HG02588 (cell line): Measurements from ENCODE around the gene TPX2.

Experiments used
- ATAC-seq: cut with Tn5 transposase; IDR thresholded peaks from one replicate; pipeline ENCODE4 v1.9.1; 2021; ENCODE audit warnings: mild to moderate bottlenecking, moderate library complexity; ENCODE audit not compliant: unreplicated experiment

The TPX2 gene

DNA sequence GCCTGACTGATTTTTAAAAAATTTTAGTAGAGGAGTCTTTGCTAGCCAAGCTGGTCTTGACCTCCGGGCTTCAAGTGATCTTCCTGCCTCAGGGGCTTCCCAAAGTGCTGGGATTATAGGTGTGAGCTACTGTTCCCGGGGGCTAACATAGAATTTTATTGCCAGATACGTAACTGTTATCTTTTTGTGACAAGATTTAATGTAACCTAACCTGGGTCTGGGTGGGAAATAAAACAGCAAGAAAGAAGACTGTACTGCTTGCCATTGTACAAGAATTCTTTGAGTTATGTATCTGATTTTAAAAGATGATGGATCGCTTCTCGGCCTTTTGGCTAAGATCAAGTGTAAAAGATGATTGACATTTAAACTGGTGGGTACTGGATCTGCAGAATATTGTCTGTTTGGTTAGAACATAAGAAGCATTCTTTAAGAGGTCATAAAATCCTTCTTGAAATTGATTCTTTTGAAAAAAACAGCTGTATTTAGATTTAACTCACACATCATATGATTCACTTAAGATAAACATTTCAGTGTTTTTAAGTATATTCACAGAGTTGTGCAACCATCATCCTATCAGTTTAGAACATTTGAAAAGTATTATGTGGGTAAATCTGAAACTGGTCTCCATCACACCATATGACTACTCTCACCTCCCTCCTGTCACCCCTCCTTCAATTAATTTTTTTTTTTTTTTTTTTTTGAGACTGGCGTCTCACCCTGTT lies 21.6 kb downstream of the TPX2 start:
- ATAC-seq: no peak

DNA sequence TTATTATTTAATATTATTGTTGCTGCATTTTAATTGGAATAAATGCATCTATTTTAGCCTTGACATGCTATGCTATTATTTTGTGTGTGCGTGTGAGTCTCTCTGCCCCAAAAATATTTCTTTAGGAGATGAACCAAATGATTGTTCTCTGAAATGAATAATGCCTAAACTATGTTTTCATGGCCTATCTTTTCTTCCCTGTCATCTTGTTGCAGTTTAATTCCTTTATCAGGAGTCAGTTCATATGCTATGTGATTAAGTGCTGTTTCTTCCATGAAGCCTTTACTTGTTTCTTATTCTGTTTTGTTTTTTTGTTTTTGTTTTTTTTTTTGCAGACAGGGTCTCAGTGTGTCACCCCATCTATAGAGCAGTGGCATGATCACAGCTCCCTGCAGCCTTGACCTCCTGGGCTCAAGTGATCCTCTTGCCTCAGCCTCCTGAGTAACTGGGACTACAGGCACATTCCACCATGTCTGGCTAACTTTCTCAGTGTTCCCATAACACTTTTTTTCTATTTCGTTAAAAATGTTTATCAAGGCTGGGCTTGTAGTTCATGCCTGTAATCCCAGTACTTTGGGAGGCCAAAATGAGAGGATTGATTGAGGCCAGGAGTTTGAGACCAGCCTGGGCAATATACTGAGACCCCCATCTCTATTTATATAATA lies 25.7 kb downstream of the TPX2 start:
- no peak for ATAC-seq

DNA sequence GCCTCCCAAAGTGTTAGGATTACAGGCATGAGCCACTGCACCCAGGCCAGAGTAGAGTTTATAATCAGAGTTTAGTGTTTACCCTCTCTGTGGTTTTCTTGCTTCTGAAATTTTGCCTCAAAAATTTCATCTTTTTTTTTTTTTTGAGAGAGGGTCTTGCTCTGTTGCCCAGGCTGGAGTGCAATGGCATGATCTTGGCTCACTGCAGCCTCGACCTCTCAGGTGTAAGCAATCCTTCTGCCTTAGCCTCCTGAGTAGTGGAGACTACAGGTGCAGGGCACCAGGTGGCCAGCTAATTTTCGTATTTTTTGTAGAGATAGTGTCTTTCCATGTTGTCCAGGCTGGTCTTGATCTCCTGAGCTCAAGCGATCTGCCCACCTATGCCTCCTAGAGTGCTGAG lies 28.7 kb downstream of the TPX2 start:
- no peak for ATAC-seq

DNA sequence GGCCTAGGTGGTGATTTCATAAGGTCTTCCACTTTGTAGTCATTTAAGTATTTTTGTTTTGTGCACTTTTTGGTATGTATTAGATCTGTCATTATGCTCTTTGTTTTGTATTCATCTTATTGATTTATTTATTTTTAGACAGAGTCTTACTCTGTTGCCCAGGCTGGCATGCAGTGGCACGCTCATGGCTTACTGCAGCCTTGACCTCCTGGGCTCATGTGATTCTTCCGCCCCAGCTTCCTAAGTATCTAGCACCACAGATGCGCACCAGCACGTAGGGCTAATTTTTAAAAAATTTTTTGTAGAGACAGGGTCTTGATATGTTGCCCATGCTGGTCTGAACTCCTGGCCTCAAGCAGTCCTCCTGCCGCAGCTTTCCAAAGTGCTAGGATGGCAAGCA lies 30.6 kb downstream of the TPX2 start:
- no peak for ATAC-seq

DNA sequence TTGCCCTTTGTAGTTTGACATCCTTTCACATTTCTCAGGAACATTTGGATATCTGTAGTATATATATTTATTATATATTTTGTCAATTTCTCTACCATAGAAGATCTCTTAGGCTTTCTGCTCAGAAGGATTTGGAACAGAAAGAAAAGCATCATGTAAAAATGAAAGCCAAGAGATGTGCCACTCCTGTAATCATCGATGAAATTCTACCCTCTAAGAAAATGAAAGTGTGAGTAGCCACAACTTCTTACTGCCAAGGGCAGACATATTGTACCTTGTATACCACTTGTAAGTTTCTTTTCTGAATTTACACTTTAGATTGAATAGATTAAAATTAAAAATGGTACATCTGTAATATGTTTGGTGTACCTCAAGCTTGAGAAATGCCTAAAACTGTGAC lies 31.2 kb downstream of the TPX2 start:
- ATAC-seq: no peak

DNA sequence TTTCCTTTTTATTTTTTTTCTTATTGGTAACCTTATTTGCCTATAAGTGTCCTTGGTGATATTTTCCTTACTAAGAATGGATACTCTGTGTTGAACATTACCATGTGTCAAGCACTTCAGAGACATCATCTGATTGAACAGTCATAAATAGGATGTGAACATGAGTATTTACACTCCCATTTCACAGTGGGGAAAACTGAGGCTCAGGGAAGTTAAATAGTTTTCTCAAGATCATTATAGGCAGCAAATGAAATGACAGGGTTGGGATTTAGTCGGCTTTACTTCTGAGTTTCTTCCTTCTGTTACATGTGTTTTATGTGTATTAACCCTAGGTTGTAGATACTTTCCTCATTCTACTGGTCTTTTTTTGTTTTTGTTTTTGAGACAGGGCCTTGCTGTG lies 35.3 kb downstream of the TPX2 start:
- ATAC-seq: no peak

DNA sequence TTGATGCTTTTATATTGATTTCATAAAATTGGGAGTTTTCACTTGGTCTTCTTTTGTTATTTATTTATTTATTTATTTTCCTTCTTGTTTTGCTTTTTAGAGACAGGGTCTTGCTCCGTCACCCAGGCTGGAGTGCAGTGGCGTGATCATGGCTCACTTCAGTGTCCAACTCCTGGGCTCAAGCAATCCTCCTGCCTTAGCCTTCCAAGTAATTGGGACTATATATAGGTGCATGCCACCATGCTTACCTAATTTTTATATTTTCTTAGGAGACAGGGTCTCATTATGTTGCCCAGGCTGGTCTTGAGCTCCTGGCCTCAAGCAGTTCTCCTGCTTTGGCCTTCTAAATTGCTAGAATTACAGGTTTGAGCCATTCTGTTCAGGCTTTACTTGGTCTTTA lies 41.7 kb downstream of the TPX2 start:
- ATAC-seq: no peak

DNA sequence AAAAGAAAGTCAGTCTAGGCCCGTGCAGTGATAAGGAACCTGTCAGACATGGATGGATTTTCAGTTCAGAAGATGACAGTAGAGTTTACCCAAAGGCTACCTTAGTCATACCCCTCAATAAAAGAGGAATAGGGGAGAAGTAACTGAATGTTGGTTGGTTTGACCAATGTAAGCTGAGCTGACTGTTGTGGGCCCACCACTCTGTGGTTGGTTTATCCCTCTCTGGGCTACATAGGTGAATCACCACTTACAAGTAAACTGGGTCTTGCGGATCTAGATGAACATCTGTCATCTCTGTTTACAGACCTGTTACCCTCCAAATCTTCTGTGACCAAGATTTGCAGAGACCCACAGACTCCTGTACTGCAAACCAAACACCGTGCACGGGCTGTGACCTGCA lies 42.9 kb downstream of the TPX2 start:
- ATAC-seq: no peak

DNA sequence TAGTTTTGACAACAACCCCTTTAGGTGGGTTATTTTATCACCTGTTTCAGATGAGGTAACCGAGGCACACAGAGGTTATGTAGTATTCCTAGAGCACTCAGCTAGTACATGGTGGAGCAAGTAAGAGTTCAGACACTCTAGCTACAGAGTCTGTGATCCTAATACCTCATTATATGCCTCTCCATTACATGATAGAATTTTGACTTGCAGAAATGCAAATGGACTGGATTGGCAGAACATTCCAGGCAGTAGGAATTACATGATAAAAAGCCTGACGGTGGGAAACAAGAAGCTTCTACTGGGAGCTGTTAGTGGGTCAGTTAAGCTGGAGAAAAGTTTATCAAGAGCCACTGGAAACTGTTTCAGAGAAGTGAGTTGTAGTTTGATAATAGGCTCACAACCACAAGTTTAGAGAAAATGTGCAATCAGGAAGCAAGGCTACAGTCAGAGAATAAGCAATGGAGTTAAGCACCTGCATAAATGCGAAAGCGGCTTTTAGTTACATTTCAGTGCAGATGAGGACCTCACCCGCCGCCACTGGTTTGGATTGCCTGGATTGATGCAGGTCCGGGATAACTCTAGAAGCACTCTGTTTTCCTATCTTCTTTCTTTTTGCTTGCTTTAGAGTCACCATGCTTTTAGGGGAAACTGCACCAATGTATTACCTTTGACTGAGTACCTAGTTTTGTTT lies 45.4 kb downstream of the TPX2 start:
- no peak for ATAC-seq

DNA sequence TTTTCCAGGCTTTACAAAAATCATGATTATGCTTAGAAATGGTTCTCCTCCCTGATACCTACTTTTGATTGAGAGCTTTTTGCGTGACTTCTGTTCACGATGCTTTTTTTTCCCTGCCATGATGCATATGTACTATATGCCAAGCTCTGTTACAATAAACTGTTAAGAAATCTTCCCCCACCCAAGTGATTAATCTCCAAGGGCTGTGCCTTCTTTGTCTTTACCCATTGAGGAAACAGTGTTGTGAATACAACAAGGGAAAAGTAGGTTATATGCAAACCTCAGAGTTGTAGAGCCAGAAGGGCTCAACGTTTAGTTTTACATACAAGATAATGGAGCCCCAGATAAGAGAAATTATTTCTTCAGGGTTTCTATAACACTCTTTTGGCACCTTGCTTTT lies 46.0 kb downstream of the TPX2 start:
- ATAC-seq: no peak

DNA sequence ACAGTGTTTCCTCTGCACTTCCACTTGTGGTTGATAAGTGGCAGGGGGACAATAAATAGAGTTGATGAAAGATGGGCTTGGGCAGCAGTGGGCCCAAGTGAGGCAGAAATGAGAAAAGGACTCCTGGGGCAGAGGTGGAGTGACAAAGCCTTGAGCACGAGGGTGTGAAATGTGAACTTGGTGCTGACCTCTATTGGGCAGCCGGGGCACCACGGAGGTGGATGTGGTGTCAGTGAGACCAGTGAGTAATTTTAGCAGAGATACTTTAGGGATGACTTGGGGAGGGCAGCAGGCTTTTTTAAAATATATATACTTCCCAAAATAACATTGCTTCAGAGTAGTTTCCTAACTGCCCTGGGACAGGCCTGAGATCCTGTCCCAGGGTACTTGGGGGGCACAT lies 49.5 kb downstream of the TPX2 start:
- ATAC-seq: no peak

DNA sequence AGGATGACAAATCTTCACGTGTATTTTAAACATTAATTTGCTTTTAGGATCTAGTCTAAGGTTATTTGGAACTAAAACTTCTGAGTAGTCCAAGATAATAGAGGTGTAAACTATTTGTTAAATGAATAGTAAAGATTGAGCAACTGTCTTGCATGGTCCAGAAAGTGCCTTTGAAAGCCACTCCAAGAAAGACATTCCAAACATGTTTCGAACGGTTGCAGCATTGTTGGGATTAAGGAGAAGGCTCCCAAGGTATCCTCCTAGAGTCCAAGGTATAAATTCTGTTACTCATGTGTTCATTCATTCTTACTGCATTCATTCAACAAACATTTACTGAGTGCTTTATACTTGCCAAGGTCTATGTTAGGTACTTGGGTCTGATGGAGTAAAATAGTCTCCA lies 51.3 kb downstream of the TPX2 start:
- no peak for ATAC-seq

DNA sequence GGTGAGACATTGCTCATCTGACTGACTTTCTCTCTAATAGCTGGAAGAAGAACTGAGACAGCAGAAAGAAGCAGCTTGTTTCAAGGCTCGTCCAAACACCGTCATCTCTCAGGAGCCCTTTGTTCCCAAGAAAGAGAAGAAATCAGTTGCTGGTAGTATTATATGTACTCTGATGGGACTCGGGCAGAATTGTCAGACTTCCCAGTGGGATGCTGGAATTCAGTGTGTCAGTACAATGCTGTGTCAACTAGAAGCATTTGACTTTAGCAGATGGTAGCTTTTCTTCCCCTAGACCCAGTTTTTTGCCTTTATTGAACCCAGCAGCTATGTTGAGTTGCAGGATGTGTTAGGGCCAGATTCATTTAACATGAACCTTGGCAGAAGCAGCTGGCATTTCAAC lies 58.3 kb downstream of the TPX2 start:
- no peak for ATAC-seq

DNA sequence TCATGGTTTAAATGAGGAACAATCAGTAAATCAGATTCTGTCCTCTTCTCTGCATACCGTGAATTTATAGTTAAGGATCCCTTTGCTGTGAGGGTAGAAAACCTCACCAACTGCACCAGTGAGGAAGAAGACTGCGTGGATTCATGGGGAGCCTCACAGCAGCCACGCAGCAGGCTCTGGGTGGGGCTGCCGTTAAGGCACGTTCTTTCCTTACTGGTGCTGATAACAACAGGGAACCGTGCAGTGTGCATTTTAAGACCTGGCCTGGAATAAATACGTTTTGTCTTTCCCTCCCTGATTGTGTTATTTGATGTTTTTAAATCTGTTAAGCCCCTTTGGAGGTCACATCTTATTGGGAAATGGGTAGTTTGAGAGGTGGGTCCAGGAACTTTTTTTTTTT lies 62.4 kb downstream of the TPX2 start:
- ATAC-seq: no peak

DNA sequence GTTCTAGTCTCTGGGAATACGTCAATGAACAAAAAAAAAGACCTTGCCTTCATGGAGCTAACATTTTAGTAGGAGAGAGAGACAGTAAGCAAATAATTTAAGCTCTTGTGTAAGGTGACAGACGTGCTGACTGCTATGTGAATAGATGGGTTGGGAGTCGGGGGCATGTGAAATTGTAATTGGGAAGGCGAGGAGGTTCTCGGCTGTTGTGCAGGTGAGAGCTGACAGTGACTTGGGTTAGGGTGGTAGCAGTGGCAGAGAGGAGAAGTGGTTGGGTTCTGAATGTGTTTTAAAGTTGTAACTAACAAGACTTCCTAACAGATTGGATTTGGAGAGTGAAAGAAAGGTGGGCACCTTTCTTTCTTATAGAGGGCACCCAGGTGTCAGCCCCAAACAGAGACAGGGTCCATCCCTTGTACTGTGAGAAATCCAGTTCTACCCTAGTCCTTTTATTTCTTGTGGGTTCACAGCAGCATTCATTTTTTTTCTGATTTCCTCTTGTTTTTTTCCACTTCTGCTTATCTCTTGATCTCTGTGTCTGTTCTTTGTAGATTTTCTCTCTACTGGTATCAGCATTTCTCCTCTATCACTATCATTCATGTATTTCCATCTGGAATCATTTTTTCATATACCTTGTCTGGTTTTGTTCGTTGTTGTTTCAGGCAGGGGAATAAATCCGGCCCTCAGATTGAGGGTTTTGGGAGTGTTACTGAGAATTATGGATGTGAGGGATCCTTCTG lies 64.6 kb downstream of the TPX2 start:
- no peak for ATAC-seq

DNA sequence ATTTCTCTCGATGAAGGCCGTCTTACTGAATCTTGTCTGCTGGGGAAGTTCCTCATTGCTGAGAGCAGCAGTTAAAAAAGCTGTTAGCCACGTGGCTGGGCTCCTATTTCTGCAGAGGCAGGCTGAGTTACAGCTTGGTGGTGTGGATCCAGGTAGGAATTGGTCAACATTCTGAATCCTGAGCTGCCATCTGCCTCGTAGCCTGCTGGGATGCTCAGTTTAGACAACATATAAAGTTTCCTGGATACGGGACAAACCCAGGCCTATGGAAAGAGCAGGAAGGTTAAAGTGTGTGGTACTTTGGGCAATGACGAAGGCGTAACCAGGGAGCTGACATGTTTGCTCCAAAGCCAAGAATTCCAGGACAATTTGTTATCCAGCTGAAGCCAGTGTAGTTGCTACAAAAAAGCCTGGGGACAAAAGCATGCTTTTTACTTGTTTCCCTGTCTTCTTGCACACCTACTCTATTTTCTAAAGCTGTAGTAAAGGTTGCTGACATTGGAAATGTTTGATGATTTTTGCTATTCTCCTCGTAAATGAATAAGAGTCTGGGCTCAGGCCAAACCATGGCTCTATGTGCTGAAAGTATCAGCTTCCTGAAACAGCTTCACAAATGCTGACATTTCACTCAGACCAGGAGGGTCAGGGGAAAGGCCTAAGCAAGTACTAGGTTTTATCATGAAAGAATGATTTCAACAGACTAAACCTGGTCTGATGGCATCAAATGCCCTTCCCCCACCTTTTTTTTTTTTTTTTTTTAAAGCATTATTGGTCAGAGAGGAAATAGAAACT lies 67.7 kb downstream of the TPX2 start:
- no peak for ATAC-seq

DNA sequence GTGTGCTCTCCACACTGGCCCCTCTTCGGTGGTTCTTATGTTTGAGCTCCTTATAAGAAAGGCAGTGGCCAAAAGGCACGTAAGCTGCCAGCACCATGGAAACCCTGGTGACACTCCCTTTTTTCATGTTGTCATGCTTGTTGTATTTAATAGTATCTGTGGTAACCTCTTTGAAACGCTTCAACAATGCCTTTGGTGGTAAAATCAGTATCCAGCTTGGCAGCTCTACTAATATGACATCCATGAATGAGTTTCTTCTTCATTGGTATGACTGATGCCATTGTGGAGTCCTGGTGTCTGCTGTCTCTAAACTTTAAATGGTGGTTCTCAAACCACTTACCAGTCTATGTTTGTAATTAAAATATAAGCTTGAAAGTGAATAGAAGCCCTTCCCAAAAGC lies 69.4 kb downstream of the TPX2 start:
- no peak for ATAC-seq

DNA sequence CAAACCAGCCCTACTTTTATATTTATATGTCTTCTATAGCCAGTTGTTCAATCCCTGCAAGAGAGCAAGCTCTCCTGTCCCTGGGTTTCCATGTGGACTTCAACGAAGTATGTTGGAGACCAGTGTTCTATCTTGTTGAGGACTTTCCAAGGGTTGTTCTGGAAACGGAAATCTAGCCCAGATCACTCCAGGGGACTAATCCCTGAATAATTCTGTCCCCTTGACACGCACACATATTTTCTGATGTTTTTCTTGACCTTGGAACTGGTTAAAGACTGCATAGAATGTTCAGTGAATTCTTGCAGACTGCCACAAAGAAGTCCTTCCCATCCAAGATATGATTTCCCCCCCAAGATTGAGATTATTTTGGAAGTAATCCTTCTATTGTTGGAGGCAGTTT lies 70.6 kb downstream of the TPX2 start:
- ATAC-seq: no peak

DNA sequence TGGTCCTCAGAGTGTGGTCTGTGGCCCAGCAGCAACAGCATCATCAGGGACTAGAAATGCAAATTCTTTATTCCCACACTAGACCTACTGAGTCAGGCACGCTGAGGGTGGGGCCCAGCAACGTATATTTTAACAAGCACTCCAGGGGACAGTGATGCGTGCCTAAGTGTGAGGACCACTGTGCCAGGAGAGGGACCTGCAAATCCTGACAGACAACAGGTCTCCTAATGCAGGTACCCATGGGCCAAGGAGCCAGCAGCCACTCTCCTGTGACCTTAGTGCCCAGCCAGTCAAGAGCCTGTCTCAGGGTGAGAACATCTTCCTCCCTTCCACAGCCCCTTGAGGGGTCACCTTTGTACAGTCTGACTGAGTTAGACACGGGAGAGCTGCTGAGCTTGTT lies 72.1 kb downstream of the TPX2 start:
- no peak for ATAC-seq

DNA sequence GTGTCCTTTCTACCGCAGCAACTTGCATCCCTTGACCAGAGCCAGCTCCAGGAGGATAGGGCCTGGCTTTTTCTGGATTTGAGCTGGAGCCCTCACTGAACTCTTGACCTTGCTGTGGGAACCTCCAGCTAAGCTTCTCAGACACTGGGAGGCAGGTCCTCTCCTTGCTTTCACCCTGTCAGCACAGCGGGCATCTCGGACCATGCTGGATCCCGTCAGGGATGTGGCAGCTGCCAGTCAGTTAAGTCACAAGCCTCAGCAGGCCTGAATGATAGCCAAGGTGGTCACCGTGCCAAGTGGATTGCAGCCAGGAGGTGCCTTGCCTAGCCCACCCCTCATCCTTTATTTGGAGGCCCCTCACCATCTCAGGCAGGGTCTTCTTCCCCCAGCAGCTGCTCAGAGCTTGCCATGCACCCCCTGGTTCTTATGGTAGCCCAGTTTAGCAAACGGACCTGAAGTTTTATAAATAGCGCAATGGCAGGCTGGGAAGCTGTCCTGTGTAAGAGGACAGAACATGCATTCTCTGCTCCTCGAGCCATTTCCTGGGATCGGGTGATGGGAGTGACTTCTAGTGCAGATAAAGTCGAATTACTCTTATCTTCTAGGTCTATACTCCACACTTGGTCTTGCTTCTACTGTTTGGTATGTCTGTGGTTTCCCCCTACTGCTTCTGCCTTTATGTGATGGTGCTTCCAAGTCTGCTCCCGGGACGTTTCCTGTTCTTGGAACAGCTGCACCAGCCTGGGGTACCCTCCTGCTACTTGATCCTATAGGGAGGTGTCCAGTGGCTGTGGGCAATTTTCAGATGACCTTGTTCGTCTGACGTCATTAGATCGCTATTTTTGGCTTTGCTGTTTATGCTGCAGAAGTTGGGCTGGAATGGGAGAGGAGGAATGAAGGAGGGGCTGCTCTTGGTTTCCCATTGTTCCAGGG lies 73.0 kb downstream of the TPX2 start:
- ATAC-seq: no peak
